ENCODE results near the gene SLC7A1.

GRCh38 chr13:29526741-29527140 is 68.7 kb downstream of the SLC7A1 start:
- no peak for TF ChIP-seq CTCF (conservative IDR thresholded peaks at IDR 0.05 in 1 of 2, IDR thresholded peaks at IDR 0.05 in 1 of 2; ENCODE audit: low read depth in 1 of 2, low read length in 2 of 2)
- TF ChIP-seq EZH2 (IDR thresholded peaks at IDR 0.05; ENCODE audit: low read length, missing control alignments), result no peak

Data from fibroblast of lung (primary cell).